GM21737 (cell line): ENCODE data around the gene CR1.
A peak's percentile ranks its signal among the peaks of the same experiment; 100 is the strongest.
"Not testable (repeated sequence)": the region's sequence is repeated elsewhere in the genome, so short reads cannot be mapped to it uniquely, and the experiment has no call there.

Source experiments
- ATAC-seq: cut with Tn5 transposase; IDR thresholded peaks from one replicate; pipeline ENCODE4 v1.9.1; 2021; ENCODE audit warnings: mild to moderate bottlenecking, moderate library complexity; ENCODE audit not compliant: unreplicated experiment

CR1 gene

DNA sequence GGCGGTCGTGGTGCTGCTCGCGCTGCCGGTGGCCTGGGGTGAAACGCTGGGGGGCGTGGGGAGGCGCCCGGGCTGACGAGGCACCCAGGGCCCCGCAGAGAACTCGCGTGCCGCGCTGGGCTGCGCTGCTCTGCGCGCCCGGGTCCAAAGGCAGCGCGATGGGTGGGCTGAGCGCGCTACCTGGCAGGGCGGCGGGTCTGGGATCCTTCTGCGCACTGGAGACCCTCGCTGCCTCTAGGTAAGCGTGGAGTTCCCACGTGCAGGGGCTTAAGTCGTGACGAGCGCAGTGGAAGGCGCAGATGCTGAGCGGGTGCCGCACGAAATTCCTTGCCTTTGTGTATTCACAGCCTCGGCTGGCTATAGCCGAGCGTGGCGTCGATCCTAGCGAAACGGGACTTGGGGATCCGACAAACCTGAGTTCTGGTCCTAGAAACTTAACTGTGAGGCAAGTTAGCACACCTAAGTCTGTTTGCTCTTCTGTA, 173.6 kb downstream of the CR1 start:
- no peak for ATAC-seq

DNA sequence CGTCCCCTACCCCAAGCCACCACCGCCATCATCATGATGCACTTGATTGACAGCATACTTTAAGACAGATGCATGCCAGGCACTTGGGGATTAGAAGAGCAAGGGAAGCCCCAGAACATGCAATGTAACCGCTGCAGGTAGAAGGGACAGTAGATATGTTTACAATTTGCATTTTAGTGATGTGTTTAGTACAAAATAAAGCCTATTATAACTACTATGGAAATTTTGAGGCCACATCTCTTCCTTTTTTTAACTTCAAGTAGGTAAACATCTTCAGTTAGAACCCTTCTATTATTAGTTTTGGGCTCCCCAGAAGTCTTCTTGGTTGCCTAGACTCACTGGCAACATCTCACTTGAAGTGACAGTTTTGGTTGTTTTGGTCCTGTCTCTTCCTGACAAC, 174.2 kb downstream of the CR1 start:
- peak; percentile 49 for ATAC-seq

DNA sequence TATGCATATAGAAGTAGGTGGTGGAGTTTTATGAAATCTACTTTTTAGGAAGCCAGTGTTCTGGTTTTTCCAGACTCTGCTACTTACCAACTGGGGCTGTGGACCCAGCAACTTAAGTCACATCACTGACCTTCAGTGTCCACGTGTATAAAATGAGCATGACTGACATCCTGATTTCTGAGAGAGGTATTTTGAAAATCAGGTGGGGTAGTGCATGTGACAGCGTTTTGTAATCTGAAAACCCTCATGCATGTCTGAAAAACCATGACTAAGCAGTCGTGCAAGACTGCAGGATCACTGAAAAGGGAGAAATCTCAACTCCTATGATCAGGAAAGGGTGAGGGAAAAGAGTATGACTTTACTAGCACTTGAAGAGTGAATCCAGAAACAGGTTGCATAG, 175.0 kb downstream of the CR1 start:
- ATAC-seq, result no peak

DNA sequence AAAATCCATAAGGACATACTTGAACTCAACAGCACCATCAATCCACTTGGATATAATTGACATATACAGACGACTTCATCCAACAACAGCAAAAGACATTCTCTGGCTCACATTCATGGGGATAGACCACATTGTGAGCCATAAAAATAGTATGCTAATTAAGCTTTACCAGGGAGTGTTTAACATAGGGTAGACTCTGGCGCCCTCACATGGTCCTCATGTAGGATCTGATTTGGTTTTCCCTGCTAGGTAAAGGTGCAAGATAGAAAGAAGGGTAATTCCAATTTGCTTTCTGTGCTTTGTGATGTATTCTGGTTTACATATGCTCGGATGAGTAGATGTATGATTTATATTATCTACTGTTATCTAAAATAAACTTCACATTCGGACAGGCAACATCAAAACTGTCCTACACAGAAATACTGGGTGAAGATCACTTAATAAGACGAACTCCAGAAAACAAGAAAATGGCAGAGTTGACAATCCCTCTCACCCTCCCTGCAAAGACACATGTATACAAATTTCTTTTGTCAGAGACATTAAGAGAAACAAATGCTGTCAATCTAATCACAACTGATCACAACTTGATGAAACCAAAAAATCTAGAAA, 176.7 kb downstream of the CR1 start:
- no peak for ATAC-seq

- ATAC-seq, result no peak
These were observed 177.4 kb downstream of the CR1 start for GRCh38 chr1:207673399-207673798.

GRCh38 chr1:207676153-207676552, 180.2 kb downstream of the CR1 start:
- no peak for ATAC-seq

- not testable (repeated sequence) for ATAC-seq
These were observed 184.8 kb downstream of the CR1 start for GRCh38 chr1:207680590-207681388.

- ATAC-seq, result not testable (repeated sequence)
These were observed 187.0 kb downstream of the CR1 start for GRCh38 chr1:207682872-207683434.

DNA sequence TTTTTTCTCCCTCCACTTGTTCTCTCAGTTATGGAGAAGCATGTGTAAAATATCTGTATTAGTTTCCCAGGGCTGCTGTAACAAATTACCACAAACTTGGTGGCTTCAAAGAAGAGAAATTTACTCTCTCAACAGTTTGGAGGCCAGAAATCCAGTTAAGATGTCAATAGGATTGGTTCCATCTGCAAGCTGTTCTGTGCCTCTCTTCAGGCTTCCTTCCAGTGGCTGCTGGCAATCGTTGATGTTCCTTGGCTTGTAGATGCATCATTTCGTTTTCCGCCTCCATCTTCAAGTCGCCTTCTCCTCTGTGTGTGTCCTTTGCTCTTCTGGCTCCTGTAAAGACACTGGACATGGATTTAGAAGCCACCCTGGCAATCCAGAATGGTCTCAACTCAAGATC, 194.6 kb downstream of the CR1 start:
- not testable (repeated sequence) for ATAC-seq

DNA sequence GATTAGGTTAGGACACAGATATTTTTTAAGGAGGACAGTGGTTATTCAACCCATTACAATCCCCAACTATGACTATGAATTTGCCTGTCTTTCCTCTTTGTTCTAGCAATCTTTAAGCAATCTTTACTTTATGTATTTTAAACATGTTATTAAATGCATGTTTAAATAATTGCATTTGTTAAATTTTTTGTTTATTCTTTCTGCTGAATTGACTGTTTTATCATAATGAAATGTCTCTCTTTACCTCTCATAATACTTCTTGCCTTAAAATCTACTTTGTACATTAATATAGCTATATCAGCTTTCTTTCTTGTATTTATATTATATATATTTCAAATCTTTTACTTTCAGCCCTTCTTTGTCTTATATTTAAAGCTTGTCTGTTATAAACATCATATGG, 195.1 kb downstream of the CR1 start:
- no peak for ATAC-seq
